MG63 (cell line): ENCODE measurements around the gene PLXNA2. TPM values are rescaled to one million over a fixed set of nuclear protein-coding genes. Genes with fewer than 3 reads are reported as not detected.

Source experiments
- DNase-seq: peaks from one replicate; pipeline ENCODE4 v3.0.0-alpha.2; 2020
- H3K27me3 ChIP-seq: fragments of 250-450 bp; sonication (Bioruptor Pico); 2 replicates; pipeline ENCODE4 v1.5.1; 2020; ENCODE audit warnings: mild to moderate bottlenecking, moderate library complexity
- H3K36me3 ChIP-seq: fragments of 250-450 bp; sonication (Bioruptor Pico); 2 replicates; pipeline ENCODE4 v1.5.1; 2020; ENCODE audit warnings: mild to moderate bottlenecking, moderate library complexity
- H3K4me3 ChIP-seq: fragments of 250-450 bp; sonication (Bioruptor Pico); 2 replicates; pipeline ENCODE4 v1.5.1; 2020; ENCODE audit warnings: mild to moderate bottlenecking, moderate library complexity
- H3K9me3 ChIP-seq: fragments of 250-450 bp; sonication (Bioruptor Pico); 2 replicates; pipeline ENCODE4 v1.5.1; 2020; ENCODE audit warnings: mild to moderate bottlenecking, moderate library complexity
- total RNA-seq: library from RNA; depleted of rRNA; stranded (reverse); fragments of >200 nt; shearing (Covaris generic); gene quantifications from 2 replicates; pipeline ENCODE4 v1.2.3, GENCODE V29; 2014; ENCODE audit warnings: low replicate concordance

Gene PLXNA2
- total RNA-seq, 1 experiment from 2014 or later = 0.56 TPM

DNA sequence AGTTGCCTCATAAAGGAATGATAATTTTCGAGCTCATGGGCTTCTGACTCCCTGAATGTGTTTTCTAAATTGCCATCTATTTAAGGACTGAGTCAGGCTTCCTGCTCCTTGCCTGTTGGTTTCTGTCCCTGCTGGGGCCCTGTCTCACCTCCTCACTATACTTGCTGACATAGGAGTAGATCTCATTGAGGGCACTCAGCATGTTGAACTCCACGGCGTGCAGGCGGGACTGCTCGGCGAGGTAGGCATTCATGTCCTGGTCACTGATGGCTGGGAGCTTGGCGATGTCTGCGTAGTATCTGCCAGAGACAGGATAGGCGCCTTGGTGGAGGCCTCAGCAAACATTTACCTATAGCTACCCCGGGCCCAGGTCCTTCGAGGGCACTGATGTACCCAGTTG is 216.3 kb downstream of the PLXNA2 start:
- no peaks in the 10 kb centered on the region for H3K9me3 ChIP-seq
- no peaks in the 10 kb centered on the region for H3K27me3 ChIP-seq
- no peak for DNase-seq
- H3K36me3 ChIP-seq = no peaks in the 10 kb centered on the region
- H3K4me3 ChIP-seq = no peak overlapping the region

DNA sequence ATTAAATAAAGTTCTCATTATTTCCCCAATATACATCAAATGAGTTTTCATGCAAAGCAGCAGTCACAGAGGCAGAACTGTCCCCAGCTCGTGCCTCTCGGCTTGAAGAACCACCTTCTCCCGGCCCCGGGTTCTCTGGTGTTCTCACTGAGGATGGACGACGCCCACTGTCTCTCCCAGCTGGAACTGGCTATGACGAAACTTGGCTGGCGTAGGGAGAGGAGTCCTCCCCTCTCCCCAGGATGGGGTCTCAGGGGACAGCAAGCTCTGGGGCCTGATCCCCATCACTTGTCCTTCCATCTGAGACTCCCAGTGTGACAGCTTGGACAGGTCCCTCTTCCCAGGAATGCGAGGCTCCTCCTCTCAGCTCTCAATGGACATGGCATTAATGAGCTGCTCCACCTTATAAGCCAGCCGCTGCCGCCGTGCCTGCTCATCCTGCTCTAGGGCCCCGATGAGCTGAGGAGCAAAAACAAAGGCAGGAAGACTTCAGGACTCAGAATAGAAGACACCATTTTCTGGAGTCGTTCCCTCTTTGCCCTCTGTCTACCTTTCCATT is 217.2 kb downstream of the PLXNA2 start:
- no peaks in the 10 kb centered on the region for H3K27me3 ChIP-seq
- no peaks in the 10 kb centered on the region for H3K9me3 ChIP-seq
- no peak for DNase-seq
- H3K4me3 ChIP-seq = no peak overlapping the region
- no peaks in the 10 kb centered on the region for H3K36me3 ChIP-seq

DNA sequence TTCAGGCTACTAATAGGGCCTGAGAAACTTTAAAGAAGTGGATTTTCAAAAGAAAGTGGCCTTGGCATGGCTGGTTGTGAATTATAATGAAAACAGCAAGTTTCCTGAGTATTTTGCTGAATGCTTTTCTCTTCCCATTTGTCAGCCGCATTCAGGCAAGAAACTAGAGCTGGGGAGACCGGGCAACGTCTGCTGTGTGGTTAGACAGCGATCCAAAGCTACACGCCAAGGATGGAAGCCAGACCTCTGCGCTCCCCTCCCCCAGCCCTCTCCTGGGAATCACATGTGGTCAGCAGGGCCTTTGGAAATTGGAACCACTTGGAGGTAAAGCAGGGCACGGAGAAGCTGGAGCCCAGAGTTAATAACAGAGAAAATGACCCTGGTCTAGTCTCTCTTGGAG is 219.2 kb downstream of the PLXNA2 start:
- no peak for DNase-seq
- H3K4me3 ChIP-seq = no peak overlapping the region
- no peaks in the 10 kb centered on the region for H3K36me3 ChIP-seq
- H3K9me3 ChIP-seq = no peaks in the 10 kb centered on the region
- no peaks in the 10 kb centered on the region for H3K27me3 ChIP-seq

DNA sequence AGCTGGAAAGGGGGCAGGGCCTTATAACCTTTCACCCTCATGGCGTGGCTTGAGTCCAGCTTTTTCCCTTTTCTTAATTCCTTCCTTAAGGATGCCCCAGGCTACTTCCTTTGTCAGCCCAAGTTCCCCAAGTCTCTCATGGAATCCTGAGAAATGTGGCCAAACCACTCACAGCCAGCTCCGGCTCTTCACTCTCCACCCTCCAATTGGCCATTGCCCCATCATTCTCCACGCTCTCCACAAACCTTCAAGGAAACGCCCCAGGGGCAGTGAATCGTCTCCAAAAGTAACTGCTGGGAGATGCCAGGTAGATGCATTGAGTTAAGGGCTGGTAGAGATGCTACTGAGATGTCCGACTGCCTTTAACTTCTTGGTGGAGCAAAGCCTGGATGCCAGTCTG is 219.8 kb downstream of the PLXNA2 start:
- no peak overlapping the region for H3K4me3 ChIP-seq
- no peak for DNase-seq
- no peaks in the 10 kb centered on the region for H3K9me3 ChIP-seq

DNA sequence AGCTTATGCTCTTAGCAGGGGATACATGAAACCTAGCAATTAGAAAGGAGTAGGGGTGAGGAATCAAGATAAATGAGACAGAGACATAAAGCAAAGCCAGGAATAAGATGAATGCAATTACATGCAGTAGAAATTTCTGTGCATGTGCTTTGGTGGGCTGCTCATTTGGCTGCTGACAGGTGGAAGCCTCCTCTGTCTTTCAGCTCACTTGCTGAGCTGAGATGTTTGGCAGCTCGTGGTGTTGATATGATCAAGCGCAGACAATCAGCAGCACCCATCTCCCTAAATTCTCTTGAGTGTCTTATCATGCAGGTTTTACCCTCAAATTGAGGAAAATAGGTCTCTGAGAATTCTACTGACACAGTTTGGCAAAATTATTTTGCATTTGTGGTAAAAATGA is 224.9 kb downstream of the PLXNA2 start:
- H3K4me3 ChIP-seq = no peak overlapping the region
- no peaks in the 10 kb centered on the region for H3K36me3 ChIP-seq
- no peaks in the 10 kb centered on the region for H3K9me3 ChIP-seq
- H3K27me3 ChIP-seq = no peaks in the 10 kb centered on the region
- DNase-seq = no peak

More for the DNA sequence above, 219.8 kb downstream of the PLXNA2 start:
- Histone ChIP-seq H3K27me3 (no peaks in the 10 kb centered on the region), H3K36me3 (no peaks in the 10 kb centered on the region)

DNA sequence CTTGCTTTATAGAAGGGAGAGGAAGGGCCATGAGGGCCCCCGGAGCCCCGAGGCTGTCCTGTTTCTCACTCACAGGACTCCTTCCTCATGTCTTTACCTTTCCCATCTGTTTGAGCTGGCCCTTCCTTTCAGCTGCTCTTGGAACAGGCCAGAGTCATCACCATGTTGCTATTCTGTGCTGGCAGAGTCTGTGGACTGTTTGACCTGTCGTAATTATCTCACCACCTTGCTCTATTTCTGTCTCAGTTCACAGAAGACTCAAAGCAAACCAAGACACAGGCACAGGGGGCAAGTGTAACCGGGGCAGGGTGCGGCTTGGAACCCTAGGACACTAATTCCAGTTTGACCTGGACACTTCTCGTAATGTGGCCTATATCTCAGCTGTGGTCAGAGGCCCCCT is 228.9 kb downstream of the PLXNA2 start:
- Histone ChIP-seq H3K27me3 (no peaks in the 10 kb centered on the region), H3K9me3 (no peaks in the 10 kb centered on the region)
- no peak for DNase-seq

DNA sequence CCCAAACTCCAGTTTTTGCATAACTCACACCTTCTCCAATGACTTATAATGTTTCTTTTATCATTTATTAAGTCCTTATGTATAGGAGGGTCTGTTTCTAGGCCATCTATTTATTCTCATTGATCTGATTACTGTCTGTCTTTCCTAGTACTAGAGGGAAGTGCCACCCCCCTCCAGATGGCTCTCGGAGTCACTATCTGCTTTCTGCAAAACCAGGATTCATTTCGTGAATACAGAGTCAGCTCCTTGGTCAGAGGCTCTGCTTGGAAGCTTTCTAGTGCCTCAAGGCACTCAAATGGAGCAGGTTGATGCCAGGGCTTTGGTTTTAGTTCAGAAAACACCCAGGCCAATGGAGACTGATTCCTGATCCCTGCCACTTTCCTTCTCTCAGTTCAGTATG is 231.0 kb downstream of the PLXNA2 start:
- no peaks in the 10 kb centered on the region for H3K9me3 ChIP-seq
- H3K4me3 ChIP-seq = no peak overlapping the region
- H3K27me3 ChIP-seq = no peaks in the 10 kb centered on the region
- H3K36me3 ChIP-seq = no peaks in the 10 kb centered on the region
- no peak for DNase-seq

More for the DNA sequence above, 228.9 kb downstream of the PLXNA2 start:
- no peaks in the 10 kb centered on the region for H3K36me3 ChIP-seq
- H3K4me3 ChIP-seq = no peak overlapping the region

DNA sequence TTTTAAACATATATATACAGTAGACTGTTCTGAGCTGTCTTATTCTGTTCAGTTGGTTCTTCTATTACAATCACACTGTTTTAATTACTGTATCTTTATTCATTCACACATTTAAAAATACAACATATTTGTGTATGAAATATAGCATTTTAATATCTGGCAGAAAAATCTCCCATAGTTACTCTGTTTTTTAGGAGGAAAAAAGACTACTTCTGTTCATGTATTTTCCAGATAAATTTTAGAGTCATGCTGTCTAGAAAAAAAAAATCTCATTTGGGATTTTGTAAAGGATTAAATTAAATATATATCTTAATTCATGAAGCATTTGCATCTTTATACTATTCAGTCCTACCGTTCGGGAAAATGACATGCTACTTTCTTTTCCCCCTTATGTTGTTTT is 231.5 kb downstream of the PLXNA2 start:
- Histone ChIP-seq H3K36me3 (no peaks in the 10 kb centered on the region), H3K9me3 (no peaks in the 10 kb centered on the region), H3K4me3 (no peak overlapping the region), H3K27me3 (no peaks in the 10 kb centered on the region)
- no peak for DNase-seq

DNA sequence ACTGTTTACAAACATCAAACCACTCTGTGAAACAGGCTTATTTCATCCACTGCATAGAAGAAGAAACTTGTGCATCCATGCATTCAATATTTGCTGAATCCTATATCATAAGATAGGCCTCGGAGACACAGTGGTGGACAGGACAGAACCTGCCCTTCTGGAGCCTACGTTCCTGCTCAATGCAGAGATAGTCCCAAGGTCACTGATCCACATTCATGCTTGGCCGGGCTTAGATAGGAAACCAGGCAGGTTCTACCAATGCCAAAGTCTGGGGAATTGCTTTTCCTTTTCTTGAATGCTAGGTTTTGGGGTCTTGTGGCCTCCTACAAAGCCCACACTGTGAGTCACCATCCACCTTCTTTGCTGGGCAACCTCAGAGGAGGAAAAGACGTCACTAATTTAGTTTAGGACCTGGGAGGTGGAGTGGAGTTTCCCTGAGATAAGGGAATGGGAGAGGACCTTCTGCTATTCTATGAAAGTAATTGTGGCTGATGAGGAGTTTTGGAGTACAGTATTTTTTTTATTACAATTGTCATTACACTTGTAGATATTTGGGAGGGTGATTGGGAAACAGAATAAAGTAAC is 233.6 kb downstream of the PLXNA2 start:
- Histone ChIP-seq H3K9me3 (peaks cover 4% of the 10 kb centered on the region; the same call in 1 of the 2 replicates), H3K27me3 (no peaks in the 10 kb centered on the region), H3K4me3 (no peak overlapping the region), H3K36me3 (no peaks in the 10 kb centered on the region)
- DNase-seq = no peak

DNA sequence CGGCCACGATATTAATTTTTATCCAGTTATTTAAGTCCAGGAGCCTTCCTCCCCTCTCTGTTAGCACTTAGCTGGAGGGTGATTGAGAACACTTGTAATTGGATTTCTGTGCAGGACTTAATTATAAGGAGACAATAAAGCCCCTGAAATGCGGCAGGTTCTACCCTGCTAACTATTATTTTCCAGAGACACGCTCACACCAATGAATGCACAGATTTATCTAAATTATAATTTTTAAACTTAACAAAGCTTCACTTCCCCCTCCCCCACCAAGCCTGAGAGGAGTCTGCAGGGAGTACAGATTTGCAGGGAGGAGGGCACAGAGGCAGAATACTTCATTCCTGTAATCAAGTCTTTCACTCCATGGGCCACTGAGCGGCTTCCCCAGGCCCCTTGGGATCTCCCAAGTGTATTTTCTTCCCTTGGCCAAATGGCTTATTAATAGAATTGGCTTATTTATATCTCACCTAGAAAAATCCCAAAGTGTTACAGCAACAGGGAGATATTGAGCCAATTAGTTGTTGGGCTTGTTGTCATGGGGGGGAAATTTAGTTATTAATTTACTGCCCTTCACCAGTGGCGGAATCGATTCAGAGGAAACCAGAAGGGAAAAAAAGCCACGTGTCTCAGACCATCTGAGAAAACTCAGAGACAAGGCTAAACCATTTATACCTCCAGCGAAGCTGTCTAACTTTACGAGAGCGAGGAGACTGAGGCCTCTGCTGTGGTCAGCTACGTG is 234.3 kb downstream of the PLXNA2 start:
- no peak for DNase-seq
- Histone ChIP-seq H3K27me3 (no peaks in the 10 kb centered on the region), H3K4me3 (no peak overlapping the region), H3K9me3 (peaks cover 4% of the 10 kb centered on the region; the same call in 1 of the 2 replicates), H3K36me3 (no peaks in the 10 kb centered on the region)

DNA sequence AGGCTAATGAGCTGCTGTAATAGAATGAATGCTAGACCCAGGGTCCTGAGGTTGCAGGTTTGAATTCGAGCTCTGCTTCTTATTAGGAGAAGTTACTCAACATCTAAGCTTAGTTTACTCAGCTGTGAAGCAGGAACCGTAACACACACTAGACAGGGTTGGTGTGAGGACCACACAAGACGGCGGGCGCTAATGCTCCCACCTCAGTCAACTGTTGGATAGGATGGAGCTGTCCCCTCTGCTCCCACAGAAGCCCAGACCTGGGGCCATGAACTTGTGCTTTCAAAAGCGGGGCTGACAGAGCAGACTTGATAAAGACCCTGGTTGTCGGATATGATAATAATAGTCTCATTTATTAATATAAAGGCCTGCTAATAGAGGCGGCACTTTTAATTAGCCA is 234.9 kb downstream of the PLXNA2 start:
- H3K4me3 ChIP-seq = no peak overlapping the region

DNA sequence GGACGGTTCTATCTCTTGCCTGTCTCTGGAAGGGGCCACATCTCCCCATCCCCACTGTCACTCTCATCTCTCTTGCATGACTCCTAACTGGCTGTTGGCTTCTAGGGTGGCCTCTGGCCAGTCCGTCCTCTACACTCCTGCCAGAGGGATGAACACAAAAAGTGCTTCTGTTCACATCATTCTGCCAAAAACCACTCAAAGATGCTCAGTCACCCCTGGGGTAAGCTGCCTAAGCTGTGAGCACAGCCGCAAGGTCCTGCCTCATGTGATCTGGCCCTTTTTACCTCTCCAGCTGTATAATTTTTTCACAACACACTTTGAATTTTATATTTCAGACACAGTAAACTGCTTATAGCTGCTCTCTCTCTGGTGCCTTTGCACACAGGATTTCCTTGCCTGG is 235.7 kb downstream of the PLXNA2 start:
- Histone ChIP-seq H3K27me3 (no peaks in the 10 kb centered on the region), H3K4me3 (no peak overlapping the region), H3K36me3 (no peaks in the 10 kb centered on the region), H3K9me3 (peaks cover 4% of the 10 kb centered on the region; the same call in 1 of the 2 replicates)
- DNase-seq = peak; percentile 19

More for the DNA sequence above, 234.9 kb downstream of the PLXNA2 start:
- no peak for DNase-seq
- peaks cover 4% of the 10 kb centered on the region; the same call in 1 of the 2 replicates for H3K9me3 ChIP-seq
- no peaks in the 10 kb centered on the region for H3K27me3 ChIP-seq
- H3K36me3 ChIP-seq = no peaks in the 10 kb centered on the region

DNA sequence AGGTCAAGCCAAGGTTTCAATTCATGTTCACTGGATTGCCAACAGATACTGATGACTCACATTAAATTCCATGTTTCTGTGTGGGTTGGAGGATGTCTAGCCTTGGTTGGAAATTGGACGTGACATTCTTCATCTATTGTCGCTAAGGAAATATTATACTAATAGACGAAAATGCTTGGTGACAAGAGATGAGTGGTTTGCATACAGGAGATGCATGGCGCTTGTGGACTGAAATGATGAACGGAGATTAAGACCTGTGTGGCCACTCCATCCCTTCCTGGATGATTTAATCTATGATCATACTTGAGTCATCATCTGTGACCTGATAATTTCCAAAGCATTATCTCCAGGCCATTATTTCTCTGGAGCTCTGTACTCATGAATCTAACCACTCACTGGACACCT is 236.2 kb downstream of the PLXNA2 start:
- Histone ChIP-seq H3K36me3 (no peaks in the 10 kb centered on the region), H3K4me3 (no peak overlapping the region)

DNA sequence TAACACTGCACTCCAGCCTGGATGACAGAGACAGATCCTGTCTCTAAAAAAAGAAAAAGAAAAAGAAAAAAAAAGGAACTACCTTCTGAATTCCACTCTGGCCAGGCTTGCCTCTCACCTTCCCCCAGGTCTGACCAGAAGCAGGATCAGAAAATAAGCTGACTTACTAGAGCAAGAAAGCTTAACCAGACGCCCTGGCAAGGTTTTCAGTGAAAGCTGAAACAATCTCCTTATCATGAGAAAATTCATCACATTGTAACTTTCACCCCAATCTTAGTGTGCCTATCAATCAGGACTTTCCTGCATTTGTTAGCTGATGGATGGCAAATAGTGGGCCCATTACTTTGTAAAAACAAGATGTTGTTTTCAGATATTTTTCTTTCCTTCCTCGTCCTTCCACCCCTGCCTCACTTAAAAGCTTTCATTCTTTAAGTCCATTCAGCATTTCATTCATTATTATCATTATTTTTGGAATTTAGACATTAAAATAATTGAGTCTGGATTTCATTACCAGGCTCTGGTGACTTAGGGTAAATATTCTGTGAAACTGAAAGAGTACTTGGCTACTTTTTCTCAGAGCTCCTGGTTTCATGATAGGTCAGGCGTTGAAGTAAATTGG is 236.8 kb downstream of the PLXNA2 start:
- DNase-seq = no peak
- Histone ChIP-seq H3K4me3 (no peak overlapping the region), H3K9me3 (peaks cover 4% of the 10 kb centered on the region; the same call in 1 of the 2 replicates), H3K36me3 (no peaks in the 10 kb centered on the region), H3K27me3 (no peaks in the 10 kb centered on the region)

More for the DNA sequence above, 236.2 kb downstream of the PLXNA2 start:
- DNase-seq = no peak
- Histone ChIP-seq H3K9me3 (peaks cover 4% of the 10 kb centered on the region; the same call in 1 of the 2 replicates), H3K27me3 (no peaks in the 10 kb centered on the region)

DNA sequence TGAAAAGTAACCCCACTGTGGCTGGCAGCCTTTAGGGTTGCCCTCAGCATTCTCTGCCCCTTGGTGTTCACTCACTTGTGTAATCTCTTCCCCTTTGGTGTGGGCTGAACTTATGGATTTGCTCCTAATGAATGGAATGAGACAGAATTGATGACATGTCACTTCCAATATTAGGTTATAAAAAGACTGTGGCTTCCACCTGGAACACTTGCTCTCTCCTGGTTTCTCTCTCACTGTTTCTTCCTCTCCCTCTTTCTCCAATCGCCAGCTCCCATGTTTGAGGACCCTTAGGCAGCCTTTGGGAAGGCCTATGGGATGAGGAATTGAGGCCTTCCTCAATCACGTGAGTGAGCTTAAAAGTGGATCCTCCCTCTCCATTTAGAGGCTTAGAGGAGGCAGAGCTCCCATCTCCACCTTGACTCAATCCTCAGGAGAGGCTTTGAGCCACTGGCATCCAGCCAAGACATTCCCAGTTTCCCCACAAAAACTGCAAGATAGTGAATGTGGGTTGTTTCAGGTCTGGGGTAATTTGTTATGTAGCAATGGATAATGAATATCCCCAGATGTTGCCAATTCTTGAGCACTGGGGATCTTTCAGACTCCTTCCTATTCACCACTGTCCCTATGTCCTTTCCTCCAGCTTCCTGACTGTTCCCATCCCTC is 237.8 kb downstream of the PLXNA2 start:
- Histone ChIP-seq H3K27me3 (no peaks in the 10 kb centered on the region), H3K36me3 (no peaks in the 10 kb centered on the region), H3K9me3 (peaks cover 7% of the 10 kb centered on the region; the same call in 1 of the 2 replicates), H3K4me3 (no peak overlapping the region)
- DNase-seq = no peak

DNA sequence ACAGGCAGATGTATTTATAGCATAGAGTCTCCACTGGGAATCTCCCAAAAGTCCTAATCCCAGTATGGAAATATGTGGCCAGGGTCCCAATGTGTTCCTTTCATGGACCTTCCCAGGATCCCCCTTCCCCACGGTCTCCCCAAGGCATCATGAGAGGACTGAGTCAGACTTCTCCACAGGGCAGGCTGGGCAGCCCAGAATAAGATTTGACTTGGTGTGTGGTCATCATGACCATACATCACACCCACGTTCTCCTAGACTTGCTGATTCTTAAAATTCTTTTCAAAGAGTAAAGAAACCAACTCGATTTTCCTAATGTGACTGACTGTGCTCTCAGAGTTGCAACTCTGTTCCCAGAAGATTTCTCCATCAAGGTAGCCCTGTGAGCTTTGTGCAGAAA is 239.3 kb downstream of the PLXNA2 start:
- H3K36me3 ChIP-seq = no peaks in the 10 kb centered on the region
- no peaks in the 10 kb centered on the region for H3K27me3 ChIP-seq
- DNase-seq = no peak
- peaks cover 9% of the 10 kb centered on the region; the same call in 1 of the 2 replicates for H3K9me3 ChIP-seq
- no peak overlapping the region for H3K4me3 ChIP-seq

DNA sequence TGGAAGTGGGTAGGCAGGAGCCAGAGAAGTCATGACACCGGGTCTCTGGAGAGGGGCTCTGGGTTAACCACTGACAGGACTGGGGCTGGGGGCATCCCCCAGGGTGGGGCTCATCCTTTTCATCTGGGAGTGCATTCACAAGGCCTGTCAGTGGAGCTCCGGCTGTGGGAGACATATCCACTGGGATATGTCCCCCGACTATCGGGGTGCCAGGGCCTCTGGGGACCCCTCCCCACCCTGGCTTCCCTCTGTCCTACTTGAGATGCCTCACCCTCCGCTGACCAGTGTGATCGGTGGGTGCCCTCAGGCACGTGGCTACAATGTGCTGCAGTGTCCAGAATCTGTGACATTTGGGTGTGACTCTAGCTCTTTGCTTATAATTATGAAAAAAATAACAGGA is 240.9 kb downstream of the PLXNA2 start:
- Histone ChIP-seq H3K4me3 (no peak overlapping the region), H3K36me3 (no peaks in the 10 kb centered on the region), H3K9me3 (peaks cover 9% of the 10 kb centered on the region; the same call in 1 of the 2 replicates), H3K27me3 (no peaks in the 10 kb centered on the region)
- no peak for DNase-seq
